H9 (cell line): ENCODE data around the gene ARHGEF17. TPM values are rescaled to one million over a fixed set of nuclear protein-coding genes. Genes with fewer than 3 reads are reported as not detected.

Source experiments
- DNase-seq: peaks from one replicate; pipeline ENCODE4 v3.0.0-alpha.2; 2017
- H2AFZ ChIP-seq: one replicate; pipeline ENCODE4 v1.6.1; 2013; ENCODE audit warnings: mild to moderate bottlenecking, low read length, control low read depth, moderate library complexity
- H2AK5ac ChIP-seq: 2 replicates; pipeline ENCODE4 v1.6.1; 2013; ENCODE audit warnings: low read length, control low read depth, mixed read lengths; ENCODE audit not compliant: insufficient read length
- H2BK120ac ChIP-seq: one replicate; pipeline ENCODE4 v1.6.1; 2013; ENCODE audit warnings: low read depth, mild to moderate bottlenecking, low read length, control low read depth, inconsistent platforms; ENCODE audit not compliant: poor library complexity, severe bottlenecking
- H2BK12ac ChIP-seq: 2 replicates; pipeline ENCODE4 v1.6.1; 2013; ENCODE audit warnings: low read length, control low read depth, mixed read lengths, low read depth; ENCODE audit not compliant: insufficient read length
- H2BK15ac ChIP-seq: 2 replicates; pipeline ENCODE4 v1.6.1; 2013; ENCODE audit warnings: low read depth, low read length, control low read depth
- H2BK20ac ChIP-seq: one replicate; pipeline ENCODE4 v1.6.1; 2013; ENCODE audit warnings: low read depth, mild to moderate bottlenecking, low read length, control low read depth, inconsistent platforms; ENCODE audit not compliant: poor library complexity, severe bottlenecking
- H2BK5ac ChIP-seq: 2 replicates; pipeline ENCODE4 v1.6.1; 2013; ENCODE audit warnings: low read length, control low read depth, mixed read lengths; ENCODE audit not compliant: insufficient read length
- H3K14ac ChIP-seq: 2 replicates; pipeline ENCODE4 v1.6.1; 2013; ENCODE audit warnings: low read length, control low read depth; ENCODE audit not compliant: insufficient read depth
- H3K18ac ChIP-seq: 2 replicates; pipeline ENCODE4 v1.6.1; 2013; ENCODE audit warnings: low read depth, mild to moderate bottlenecking, mixed read lengths, low read length, control low read depth; ENCODE audit not compliant: insufficient read length
- H3K23ac ChIP-seq: 2 replicates; pipeline ENCODE4 v1.6.1; 2013; ENCODE audit warnings: low read length, control low read depth, mixed read lengths, low read depth; ENCODE audit not compliant: insufficient read length
- H3K23me2 ChIP-seq: 2 replicates; pipeline ENCODE4 v1.6.1; 2013; ENCODE audit warnings: low read depth, mild to moderate bottlenecking, mixed read lengths, low read length, control low read depth; ENCODE audit not compliant: insufficient read length, poor library complexity, severe bottlenecking
- H3K27ac ChIP-seq: 2 replicates; pipeline ENCODE4 v1.5.1; 2013; ENCODE audit warnings: low read length, control low read depth, mixed read lengths, low read depth; ENCODE audit not compliant: insufficient read length
- H3K27me3 ChIP-seq: 2 replicates; pipeline ENCODE4 v1.6.1; 2013; ENCODE audit warnings: low read length, control low read depth, inconsistent platforms; ENCODE audit not compliant: insufficient read depth
- H3K4ac ChIP-seq: 2 replicates; pipeline ENCODE4 v1.6.1; 2013; ENCODE audit warnings: low read depth, mild to moderate bottlenecking, control low read depth, inconsistent platforms, low read length, moderate library complexity
- H3K4me1 ChIP-seq: 2 replicates; pipeline ENCODE4 v1.6.1; 2013; ENCODE audit warnings: low read length, control low read depth, inconsistent platforms; ENCODE audit not compliant: insufficient read depth
- H3K4me2 ChIP-seq: 2 replicates; pipeline ENCODE4 v1.6.1; 2013; ENCODE audit warnings: low read length, control low read depth, mixed read lengths; ENCODE audit not compliant: insufficient read length, insufficient read depth
- H3K56ac ChIP-seq: 2 replicates; pipeline ENCODE4 v1.6.1; 2013; ENCODE audit warnings: low read depth, mild to moderate bottlenecking, mixed read lengths, low read length, control low read depth; ENCODE audit not compliant: insufficient read length
- H3K79me1 ChIP-seq: 2 replicates; pipeline ENCODE4 v1.6.1; 2013; ENCODE audit warnings: low read depth, mild to moderate bottlenecking, moderate library complexity, low read length, control low read depth, inconsistent platforms; ENCODE audit not compliant: insufficient read depth, poor library complexity, severe bottlenecking
- H3K79me2 ChIP-seq: 2 replicates; pipeline ENCODE4 v1.6.1; 2013; ENCODE audit warnings: low read length, control low read depth, inconsistent platforms; ENCODE audit not compliant: insufficient read depth
- H3K9ac ChIP-seq: 2 replicates; pipeline ENCODE4 v1.6.1; 2013; ENCODE audit warnings: low read length, control low read depth, mixed read lengths; ENCODE audit not compliant: insufficient read length; ENCODE audit errors: extremely low read depth
- H3K9me3 ChIP-seq: one replicate; pipeline ENCODE4 v1.6.1; 2013; ENCODE audit warnings: low read depth, low read length, inconsistent platforms; ENCODE audit not compliant: control insufficient read depth
- H3T11ph ChIP-seq: one replicate; pipeline ENCODE4 v1.6.1; 2013; ENCODE audit warnings: mild to moderate bottlenecking, low read length, control low read depth, inconsistent platforms
- H4K20me1 ChIP-seq: one replicate; pipeline ENCODE4 v1.6.1; 2013; ENCODE audit not compliant: control insufficient read depth, insufficient read length, insufficient read depth
- H4K5ac ChIP-seq: 2 replicates; pipeline ENCODE4 v1.6.1; 2013; ENCODE audit warnings: low read depth, mild to moderate bottlenecking, mixed read lengths, low read length, control low read depth; ENCODE audit not compliant: insufficient read length
- H4K8ac ChIP-seq: replicated peaks from 2 replicates; pipeline ENCODE4 v1.6.1; 2013; ENCODE audit warnings: low read length, control low read depth, mixed read lengths, low read depth; ENCODE audit not compliant: insufficient read length
- H4K91ac ChIP-seq: 2 replicates; pipeline ENCODE4 v1.6.1; 2013; ENCODE audit warnings: low read depth, mild to moderate bottlenecking, moderate library complexity, mixed read lengths, low read length, control low read depth; ENCODE audit not compliant: insufficient read length
- H3K27ac Mint-ChIP-seq, 3 experiments: 2 replicates in 2 of 3; 3 replicates in 1 of 3; pipeline ENCODE4 v1.8.0; 2020 to 2021; ENCODE audit warnings: mixed read lengths in 3 of 3, mild to moderate bottlenecking in 1 of 3, moderate library complexity in 1 of 3
- H3K27me3 Mint-ChIP-seq: 2 replicates; pipeline ENCODE4 v1.8.0; 2021; ENCODE audit warnings: low read depth, mild to moderate bottlenecking, moderate library complexity, mixed read lengths
- H3K36me3 Mint-ChIP-seq, 3 experiments: 2 replicates in 2 of 3; 3 replicates in 1 of 3; pipeline ENCODE4 v1.8.0; 2020 to 2021; ENCODE audit warnings: low read depth in 3 of 3, mixed read lengths in 3 of 3; ENCODE audit not compliant: insufficient read depth in 1 of 3
- H3K4me1 Mint-ChIP-seq, 2 experiments: 2 replicates each; pipeline ENCODE4 v1.8.0; 2020; ENCODE audit warnings: mixed read lengths in 2 of 2
- H3K4me3 Mint-ChIP-seq, 2 experiments: 2 replicates in 1 of 2; 3 replicates in 1 of 2; pipeline ENCODE4 v1.8.0; 2020 to 2021; ENCODE audit warnings: mild to moderate bottlenecking in 2 of 2, mixed read lengths in 2 of 2, moderate library complexity in 1 of 2
- H3K9me3 Mint-ChIP-seq, 2 experiments: 2 replicates in 1 of 2; 3 replicates in 1 of 2; pipeline ENCODE4 v1.8.0; 2020; ENCODE audit warnings: mild to moderate bottlenecking in 2 of 2, mixed read lengths in 2 of 2, moderate library complexity in 1 of 2
- CTCF ChIP-seq: fragments of 200-600 bp; sonication (generic); conservative IDR thresholded peaks from 3 replicates; pipeline ENCODE4 v1.8.0; 2021; ENCODE audit warnings: antibody characterized with exemption, mild to moderate bottlenecking
- WGBS: extraction: QIAGEN DNeasy Blood & Tissue Kit; methylation state at CpG from one replicate; pipeline ENCODE4 v1.1.7; 2013; ENCODE audit warnings: missing lambda C conversion rate, low lambda C conversion rate, mixed read lengths; ENCODE audit not compliant: insufficient read length; ENCODE audit errors: extremely low coverage; 5-methylcytosine and 5-hydroxymethylcytosine counted together
- total RNA-seq: library from RNA; stranded (reverse); gene quantifications from 2 replicates; pipeline ENCODE4 v1.2.1, GENCODE V29; 2021

Gene ARHGEF17
- total RNA-seq, 1 experiment from 2014 or later: 7.4 TPM

- Histone ChIP-seq H4K91ac (no peak overlapping the region), H2BK20ac (no peak overlapping the region), H3K9me3 (no peaks in the 10 kb centered on the region), H4K8ac (no peak overlapping the region), H3K79me1 (no peaks in the 10 kb centered on the region), H3K4ac (no peak overlapping the region), H3K4me1 (no peaks in the 10 kb centered on the region), H2BK120ac (no peak overlapping the region), H3K27me3 (no peaks in the 10 kb centered on the region; the same call in 1 of the 2 replicates), H4K5ac (no peak overlapping the region), H4K20me1 (no peaks in the 10 kb centered on the region), H3K4me2 (no peak overlapping the region), H2BK5ac (no peak overlapping the region), H2AFZ (no peak overlapping the region), H3K23ac (no peak overlapping the region), H3K27ac (no peak overlapping the region), H3K56ac (no peak overlapping the region), H3K79me2 (no peaks in the 10 kb centered on the region; the same call in 1 of the 2 replicates), H2BK12ac (no peak overlapping the region), H3K18ac (no peak overlapping the region), H3T11ph (no peak overlapping the region), H2AK5ac (no peak overlapping the region), H2BK15ac (no peak overlapping the region), H3K9ac (no peak overlapping the region), H3K23me2 (peaks cover 22% of the 10 kb centered on the region), H3K14ac (no peak overlapping the region)
- WGBS: no CpG with 5 or more reads among the region's 2 CpGs
- Mint-ChIP-seq H3K27ac (no peak overlapping the region), H3K9me3 (no peaks in the 10 kb centered on the region; a peak in 1 of 5 replicates), H3K4me3 (no peak overlapping the region), H3K4me1 (peaks cover 26 to 54% of the 10 kb centered on the region in 2 experiments), H3K27me3 (peaks cover 39% of the 10 kb centered on the region), H3K36me3 (peaks cover 0 to 5% (median 0%) of the 10 kb centered on the region in 3 experiments; a peak in 1 of 7 replicates)
- DNase-seq: no peak
- TF ChIP-seq CTCF: no peak
These were observed 4.0 kb downstream of the ARHGEF17 start for GRCh38 chr11:73312036-73312435.
